ENCODE data around the gene SPRYD4. TPM values are rescaled to one million over a fixed set of nuclear protein-coding genes. Genes with fewer than 3 reads are reported as not detected.
A peak's percentile ranks its signal among the peaks of the same experiment; 100 is the strongest.
"Not testable (repeated sequence)": the region's sequence is repeated elsewhere in the genome, so short reads cannot be mapped to it uniquely, and the experiment has no call there.

SPRYD4 gene
- total and polyA plus RNA-seq, 2 of the 4 experiments (the other 2 are of a cell fraction) = 1.7 to 1.8 TPM

GRCh38 chr12:56514014-56514318 is 45.6 kb downstream of the SPRYD4 start:
- WGBS, 2 experiments (ENCODE audit: extremely low coverage in 2 of 2, insufficient read length in 1 of 2) = 0% methylated on average over 1 of the region's 4 CpGs; no CpG with 5 or more reads in 1 of the 2 experiments
- POLR2A ChIA-PET (ENCODE audit: unreplicated experiment) = not testable (repeated sequence)

More at GRCh38 chr12:56514014-56514318, 45.6 kb downstream of the SPRYD4 start:
- intact Hi-C loops (cut with micrococcal nuclease); H2AFZ ChIP-seq (replicated peaks; ENCODE audit: low read length, poor library complexity); H3K4me2 ChIP-seq (ENCODE audit: low read depth, low read length); H3K9me3 ChIP-seq (ENCODE audit: control insufficient read depth, insufficient read depth, low read length); H4K5ac ChIP-seq (ENCODE audit: low read depth, low read length); H4K91ac ChIP-seq (ENCODE audit: insufficient read depth, low read depth, low read length); H2AK9ac ChIP-seq (replicated peaks; ENCODE audit: low read depth, low read length, poor library complexity); H3K9me1 ChIP-seq (ENCODE audit: insufficient read depth, low read length); H3K27me3 ChIP-seq (ENCODE audit: control insufficient read depth, insufficient read depth, low read length); ATAC-seq (ENCODE audit: low read depth); H3K4me1 ChIP-seq (ENCODE audit: control insufficient read depth, insufficient read depth, low read length); DNase-seq; H4K8ac ChIP-seq (ENCODE audit: low read depth in 2 of 2, low read length in 2 of 2); H2AK5ac ChIP-seq (ENCODE audit: low read depth, low read length); H2BK5ac ChIP-seq (ENCODE audit: low read depth, low read length, poor library complexity, severe bottlenecking); H3K27ac ChIP-seq (ENCODE audit: insufficient read depth, low read length); H3K4me3 ChIP-seq (ENCODE audit: insufficient read depth, low read depth, low read length); H2BK15ac ChIP-seq (ENCODE audit: low read depth, low read length); BruUV-seq (replicated peaks); H2BK120ac ChIP-seq (ENCODE audit: low read depth, low read length); H3K56ac ChIP-seq (ENCODE audit: extremely low read depth, insufficient read depth, low read length); H3K18ac ChIP-seq (ENCODE audit: low read depth, low read length); H3K9ac ChIP-seq (ENCODE audit: low read depth, low read length); dilution Hi-C loops (cut with HindIII; ENCODE audit: low sequenced_read_pairs, unreplicated experiment); H2BK20ac ChIP-seq (ENCODE audit: low read depth, low read length); H4K20me1 ChIP-seq (ENCODE audit: insufficient read depth, low read length); H3K23ac ChIP-seq (ENCODE audit: low read depth, low read length); H3K14ac ChIP-seq (replicated peaks; ENCODE audit: low read depth, low read length); H3K36me3 ChIP-seq (ENCODE audit: control insufficient read depth, insufficient read depth, low read length): not testable (repeated sequence)
- Histone ChIP-seq H3K79me1 (ENCODE audit: low read depth in 1 of 2, low read length in 2 of 2) (peaks cover 0 to 11% of the 10 kb centered on the region in 2 experiments; a peak in 2 of 4 replicates), H3K4ac (ENCODE audit: low read depth, low read length) (peak overlapping the region; percentile 37; the same call in 1 of the 2 replicates)
- CTCF ChIA-PET = interaction anchor here (0.7 to 2.3 kb wide), 7 partner anchors 9 to 122 kb away, joined by 3 to 27 read pairs (median 4); no protein-coding TSS in a partner anchor
- in situ Hi-C loops (cut with MboI; ENCODE audit: low sequenced_read_pairs) = loop anchor here (25.0 kb wide), 1 partner anchor 473 kb away; a partner anchor contains a TSS
